MM.1S (cell line): ENCODE data around the gene ORMDL3.
"Not testable (repeated sequence)": the region's sequence is repeated elsewhere in the genome, so short reads cannot be mapped to it uniquely, and the experiment has no call there.

Experiments used
- DNase-seq: peaks from one replicate; pipeline ENCODE4 v3.0.0-alpha.2; 2015
- H2AFZ ChIP-seq: fragments of 300-600 bp; sonication (generic); 2 replicates; pipeline ENCODE4 v1.6.0; 2016; ENCODE audit warnings: antibody characterized with exemption, low read length
- H3F3A ChIP-seq: fragments of 300-600 bp; sonication (generic); 2 replicates; pipeline ENCODE4 v1.6.1; 2016; ENCODE audit warnings: mild to moderate bottlenecking, antibody characterized with exemption, low read length, moderate library complexity, mixed read lengths; ENCODE audit not compliant: insufficient read depth
- H3K27ac ChIP-seq: fragments of 300-600 bp; sonication (generic); 2 replicates; pipeline ENCODE4 v1.5.1; 2016; ENCODE audit warnings: mild to moderate bottlenecking, low read length
- H3K27me3 ChIP-seq: fragments of 300-600 bp; sonication (generic); replicated peaks from 2 replicates; pipeline ENCODE4 v1.6.0; 2016; ENCODE audit warnings: low read length; ENCODE audit not compliant: insufficient read depth
- H3K36me3 ChIP-seq: fragments of 300-600 bp; sonication (generic); replicated peaks from 2 replicates; pipeline ENCODE4 v1.6.1; 2016; ENCODE audit warnings: mild to moderate bottlenecking, low read length, mixed read lengths; ENCODE audit not compliant: insufficient read depth
- H3K4me1 ChIP-seq: fragments of 300-600 bp; sonication (generic); 2 replicates; pipeline ENCODE4 v1.6.1; 2016; ENCODE audit warnings: low read length, mixed read lengths
- H3K4me2 ChIP-seq: fragments of 300-600 bp; sonication (generic); 2 replicates; pipeline ENCODE4 v1.6.0; 2016; ENCODE audit warnings: low read depth, low read length
- H3K4me3 ChIP-seq: fragments of 300-600 bp; sonication (generic); 2 replicates; pipeline ENCODE4 v1.5.1; 2016; ENCODE audit warnings: low read length, mixed read lengths
- H3K79me2 ChIP-seq: fragments of 300-600 bp; sonication (generic); 2 replicates; pipeline ENCODE4 v1.6.1; 2016; ENCODE audit warnings: mixed run types, low read length, mixed read lengths
- H3K9ac ChIP-seq: fragments of 300-600 bp; sonication (generic); 2 replicates; pipeline ENCODE4 v1.6.1; 2016; ENCODE audit warnings: low read length, mixed read lengths
- H3K9me2 ChIP-seq: fragments of 300-600 bp; sonication (generic); replicated peaks from 2 replicates; pipeline ENCODE4 v1.6.1; 2016; ENCODE audit warnings: mild to moderate bottlenecking, low read length, mixed read lengths; ENCODE audit not compliant: insufficient read depth
- H3K9me3 ChIP-seq: fragments of 300-600 bp; sonication (generic); replicated peaks from 2 replicates; pipeline ENCODE4 v1.6.1; 2016; ENCODE audit warnings: mild to moderate bottlenecking, low read length, mixed read lengths; ENCODE audit not compliant: insufficient read depth
- H4K20me1 ChIP-seq: fragments of 300-600 bp; sonication (generic); 2 replicates; pipeline ENCODE4 v1.6.1; 2016; ENCODE audit warnings: mild to moderate bottlenecking, low read length, moderate library complexity, mixed read lengths; ENCODE audit not compliant: insufficient read depth
- CTCF ChIP-seq: fragments of 300-600 bp; sonication (generic); IDR thresholded peaks from 2 replicates; pipeline ENCODE4 v1.5.1; 2016; ENCODE audit warnings: antibody characterized with exemption, low read length, mixed read lengths
- EZH2 ChIP-seq: fragments of 300-600 bp; sonication (generic); optimal IDR thresholded peaks from 2 replicates; pipeline ENCODE3; 2017; ENCODE audit warnings: low read depth, mild to moderate bottlenecking, antibody characterized with exemption, low read length, mixed read lengths
- EZH2phosphoT487 ChIP-seq: fragments of 300-600 bp; sonication (generic); IDR thresholded peaks from 2 replicates; pipeline ENCODE4 v1.6.1; 2018; ENCODE audit warnings: antibody characterized with exemption, low read length

Gene ORMDL3

GRCh38 chr17:39913989-39914388 is 13.4 kb downstream of the ORMDL3 start:
- Histone ChIP-seq H3K9ac (no peak overlapping the region), H4K20me1 (no peaks in the 10 kb centered on the region), H3K79me2 (no peaks in the 10 kb centered on the region), H3K9me3 (no peaks in the 10 kb centered on the region), H3K4me1 (peaks cover 14% of the 10 kb centered on the region), H3F3A (peaks cover 15% of the 10 kb centered on the region), H3K36me3 (no peaks in the 10 kb centered on the region; the same call in 1 of the 2 replicates), H3K4me2 (no peak overlapping the region), H3K27ac (no peak overlapping the region), H2AFZ (no peak overlapping the region), H3K9me2 (no peaks in the 10 kb centered on the region), H3K4me3 (no peak overlapping the region), H3K27me3 (no peaks in the 10 kb centered on the region)
- DNase-seq: no peak
- no peak for TF ChIP-seq EZH2phosphoT487

- H3K9ac ChIP-seq: no peak overlapping the region
- H3K79me2 ChIP-seq: no peaks in the 10 kb centered on the region
- H3K4me2 ChIP-seq: no peak overlapping the region
- H4K20me1 ChIP-seq: no peaks in the 10 kb centered on the region
- H3K9me2 ChIP-seq: no peaks in the 10 kb centered on the region
- no peaks in the 10 kb centered on the region for H3K9me3 ChIP-seq
- H3K4me3 ChIP-seq: no peak overlapping the region
- H3F3A ChIP-seq: no peaks in the 10 kb centered on the region
- H3K27ac ChIP-seq: no peak overlapping the region
- H3K36me3 ChIP-seq: no peaks in the 10 kb centered on the region; the same call in 1 of the 2 replicates
- no peak overlapping the region for H2AFZ ChIP-seq
- no peaks in the 10 kb centered on the region for H3K27me3 ChIP-seq
- TF ChIP-seq EZH2 (no peak), EZH2phosphoT487 (no peak), CTCF (no peak)
- no peak for DNase-seq
- H3K4me1 ChIP-seq: no peaks in the 10 kb centered on the region
Measured at GRCh38 chr17:39908789-39909352, 18.5 kb downstream of the ORMDL3 start.

- no peaks in the 10 kb centered on the region for H3K9me3 ChIP-seq
- DNase-seq: no peak
- no peak overlapping the region for H3K27ac ChIP-seq
- H3K4me2 ChIP-seq: no peak overlapping the region
- H3K4me1 ChIP-seq: no peaks in the 10 kb centered on the region
- no peaks in the 10 kb centered on the region for H3F3A ChIP-seq
- H3K9ac ChIP-seq: no peak overlapping the region
- H3K9me2 ChIP-seq: no peaks in the 10 kb centered on the region
- H3K27me3 ChIP-seq: no peaks in the 10 kb centered on the region
- H3K79me2 ChIP-seq: no peaks in the 10 kb centered on the region
- TF ChIP-seq CTCF (no peak), EZH2 (no peak), EZH2phosphoT487 (no peak)
- H3K36me3 ChIP-seq: no peaks in the 10 kb centered on the region; the same call in 1 of the 2 replicates
- H3K4me3 ChIP-seq: no peak overlapping the region
- no peak overlapping the region for H2AFZ ChIP-seq
- no peaks in the 10 kb centered on the region for H4K20me1 ChIP-seq
Measured at GRCh38 chr17:39904990-39905288, 22.5 kb downstream of the ORMDL3 start.

- H4K20me1 ChIP-seq: no peaks in the 10 kb centered on the region
- no peak overlapping the region for H3K27ac ChIP-seq
- no peaks in the 10 kb centered on the region for H3K79me2 ChIP-seq
- H3K9me3 ChIP-seq: no peaks in the 10 kb centered on the region
- no peak overlapping the region for H2AFZ ChIP-seq
- H3K36me3 ChIP-seq: no peaks in the 10 kb centered on the region
- H3K4me1 ChIP-seq: no peaks in the 10 kb centered on the region
- DNase-seq: no peak
- H3F3A ChIP-seq: no peaks in the 10 kb centered on the region
- no peak overlapping the region for H3K4me3 ChIP-seq
- no peaks in the 10 kb centered on the region for H3K9me2 ChIP-seq
- no peak overlapping the region for H3K4me2 ChIP-seq
- no peaks in the 10 kb centered on the region for H3K27me3 ChIP-seq
- TF ChIP-seq EZH2 (no peak), CTCF (no peak), EZH2phosphoT487 (no peak)
- no peak overlapping the region for H3K9ac ChIP-seq
Measured at GRCh38 chr17:39903158-39903884, 24.1 kb downstream of the ORMDL3 start.

- H4K20me1 ChIP-seq: not testable (repeated sequence)
Measured at GRCh38 chr17:39902027-39902426, 25.4 kb downstream of the ORMDL3 start.

More at GRCh38 chr17:39902027-39902426, 25.4 kb downstream of the ORMDL3 start:
- H3K4me3 ChIP-seq, H3K27me3 ChIP-seq, H3K9me2 ChIP-seq, DNase-seq, H3K36me3 ChIP-seq, H2AFZ ChIP-seq, H3K79me2 ChIP-seq, H3K9me3 ChIP-seq, H3K4me1 ChIP-seq, H3K9ac ChIP-seq, H3K27ac ChIP-seq, H3K4me2 ChIP-seq, H3F3A ChIP-seq: not testable (repeated sequence)
